COLO668 (cell line): ENCODE data around the gene MFSD1.

Source experiments
- DNase-seq: peaks from one replicate; lab custom pipeline; 2025; ENCODE audit not compliant: unreplicated experiment; lab: John Stamatoyannopoulos, UW

Gene MFSD1

GRCh38 chr3:158801696-158802408 lies at the start of gene MFSD1:
TSS of gene MFSD1 (plus strand) at chr3:158802054. CDS start at chr3:158802153, 99 bp downstream.
- peak; percentile 85 for DNase-seq

GRCh38 chr3:158753854-158754253 lies 48.0 kb upstream of the MFSD1 start:
- DNase-seq, result no peak

- no peak for DNase-seq
Measured at GRCh38 chr3:158755421-158755820, 46.4 kb upstream of the MFSD1 start.

GRCh38 chr3:158761350-158761749 lies 40.5 kb upstream of the MFSD1 start:
- DNase-seq, result no peak

GRCh38 chr3:158762701-158763100 lies 39.2 kb upstream of the MFSD1 start:
- no peak for DNase-seq

GRCh38 chr3:158763421-158763820 lies 38.4 kb upstream of the MFSD1 start:
- no peak for DNase-seq

- DNase-seq, result no peak
Measured at GRCh38 chr3:158765518-158766205, 36.2 kb upstream of the MFSD1 start.

- DNase-seq, result no peak
Measured at GRCh38 chr3:158766364-158766763, 35.5 kb upstream of the MFSD1 start.

GRCh38 chr3:158768361-158768787 lies 33.5 kb upstream of the MFSD1 start:
- DNase-seq, result no peak

- no peak for DNase-seq
Measured at GRCh38 chr3:158768881-158769543, 32.8 kb upstream of the MFSD1 start.

GRCh38 chr3:158769549-158769948 lies 32.3 kb upstream of the MFSD1 start:
- no peak for DNase-seq

GRCh38 chr3:158769952-158770740 lies 31.7 kb upstream of the MFSD1 start:
- DNase-seq, result no peak

- no peak for DNase-seq
Measured at GRCh38 chr3:158770741-158771350, 31.0 kb upstream of the MFSD1 start.

- no peak for DNase-seq
Measured at GRCh38 chr3:158771577-158771976, 30.3 kb upstream of the MFSD1 start.

- no peak for DNase-seq
Measured at GRCh38 chr3:158771982-158772381, 29.9 kb upstream of the MFSD1 start.

GRCh38 chr3:158773166-158773565 lies 28.7 kb upstream of the MFSD1 start:
- DNase-seq, result no peak

GRCh38 chr3:158773845-158774830 lies 27.7 kb upstream of the MFSD1 start:
- DNase-seq, result no peak

GRCh38 chr3:158774965-158775364 lies 26.9 kb upstream of the MFSD1 start:
- DNase-seq, result no peak
